Measurements from ENCODE around the gene IL37. TPM values are rescaled to one million over a fixed set of nuclear protein-coding genes. Genes with fewer than 3 reads are reported as not detected.

IL37 gene
- total RNA-seq, 1 donor from 2014 or later, result not detected

GRCh38 chr2:112940859-112941625 is 30.1 kb downstream of the IL37 start:
- no peak for TF ChIP-seq CTCF (IDR thresholded peaks at IDR 0.05)
- no peak overlapping the region for H3K27ac Mint-ChIP-seq (ENCODE audit: unreplicated experiment)
- DNase-seq (ENCODE audit: extremely low spot score, unreplicated experiment), result no peak
- peaks cover 27% of the 10 kb centered on the region for H3K27me3 Mint-ChIP-seq (ENCODE audit: unreplicated experiment)
- peaks cover 5% of the 10 kb centered on the region for H3K9me3 Mint-ChIP-seq (ENCODE audit: unreplicated experiment)
- no peak overlapping the region for H3K4me3 Mint-ChIP-seq (ENCODE audit: unreplicated experiment)
- peaks cover 2% of the 10 kb centered on the region for H3K4me1 Mint-ChIP-seq (ENCODE audit: unreplicated experiment)
- H3K36me3 Mint-ChIP-seq (ENCODE audit: unreplicated experiment), result no peaks in the 10 kb centered on the region

GRCh38 chr2:112941753-112942653 is 31.0 kb downstream of the IL37 start:
- DNase-seq (ENCODE audit: extremely low spot score, unreplicated experiment), result peak; percentile 92
- H3K27me3 Mint-ChIP-seq (ENCODE audit: unreplicated experiment), result peaks cover 27% of the 10 kb centered on the region
- TF ChIP-seq CTCF (IDR thresholded peaks at IDR 0.05), result peak; percentile 98
- no peaks in the 10 kb centered on the region for H3K4me1 Mint-ChIP-seq (ENCODE audit: unreplicated experiment)
- H3K36me3 Mint-ChIP-seq (ENCODE audit: unreplicated experiment), result no peaks in the 10 kb centered on the region
- peaks cover 5% of the 10 kb centered on the region for H3K9me3 Mint-ChIP-seq (ENCODE audit: unreplicated experiment)
- H3K27ac Mint-ChIP-seq (ENCODE audit: unreplicated experiment), result no peak overlapping the region
- H3K4me3 Mint-ChIP-seq (ENCODE audit: unreplicated experiment), result no peak overlapping the region

DNA sequence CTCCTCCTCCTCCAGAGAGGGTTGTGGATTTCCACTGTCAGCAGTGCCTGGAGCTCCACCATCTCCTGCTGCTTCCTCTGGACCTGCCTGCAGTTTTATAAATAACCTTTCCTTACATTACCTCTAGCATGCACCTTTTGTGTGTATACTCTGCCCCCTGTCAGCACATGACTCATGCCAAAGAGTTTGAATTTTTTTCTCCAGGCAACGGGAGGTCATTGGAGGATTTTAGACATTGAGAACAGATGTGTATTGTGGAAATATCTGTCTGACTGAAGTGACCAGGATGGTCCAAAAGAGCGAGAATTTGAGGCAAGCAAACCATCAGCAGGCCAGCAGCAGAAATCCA is 31.7 kb downstream of the IL37 start:
- H3K4me3 Mint-ChIP-seq (ENCODE audit: unreplicated experiment), result no peak overlapping the region
- H3K4me1 Mint-ChIP-seq (ENCODE audit: unreplicated experiment), result no peaks in the 10 kb centered on the region
- peaks cover 5% of the 10 kb centered on the region for H3K9me3 Mint-ChIP-seq (ENCODE audit: unreplicated experiment)
- TF ChIP-seq CTCF (IDR thresholded peaks at IDR 0.05), result no peak
- H3K36me3 Mint-ChIP-seq (ENCODE audit: unreplicated experiment), result no peaks in the 10 kb centered on the region
- peaks cover 22% of the 10 kb centered on the region for H3K27me3 Mint-ChIP-seq (ENCODE audit: unreplicated experiment)
- no peak overlapping the region for H3K27ac Mint-ChIP-seq (ENCODE audit: unreplicated experiment)
- DNase-seq (ENCODE audit: extremely low spot score, unreplicated experiment), result no peak

GRCh38 chr2:112944971-112945370 is 34.0 kb downstream of the IL37 start:
- no peak for TF ChIP-seq CTCF (IDR thresholded peaks at IDR 0.05)
- Mint-ChIP-seq H3K27ac (ENCODE audit: unreplicated experiment) (no peak overlapping the region), H3K4me3 (ENCODE audit: unreplicated experiment) (no peak overlapping the region), H3K9me3 (ENCODE audit: unreplicated experiment) (peaks cover 5% of the 10 kb centered on the region), H3K27me3 (ENCODE audit: unreplicated experiment) (peaks cover 16% of the 10 kb centered on the region), H3K36me3 (ENCODE audit: unreplicated experiment) (no peaks in the 10 kb centered on the region), H3K4me1 (ENCODE audit: unreplicated experiment) (no peaks in the 10 kb centered on the region)
- no peak for DNase-seq (ENCODE audit: extremely low spot score, unreplicated experiment)

DNA sequence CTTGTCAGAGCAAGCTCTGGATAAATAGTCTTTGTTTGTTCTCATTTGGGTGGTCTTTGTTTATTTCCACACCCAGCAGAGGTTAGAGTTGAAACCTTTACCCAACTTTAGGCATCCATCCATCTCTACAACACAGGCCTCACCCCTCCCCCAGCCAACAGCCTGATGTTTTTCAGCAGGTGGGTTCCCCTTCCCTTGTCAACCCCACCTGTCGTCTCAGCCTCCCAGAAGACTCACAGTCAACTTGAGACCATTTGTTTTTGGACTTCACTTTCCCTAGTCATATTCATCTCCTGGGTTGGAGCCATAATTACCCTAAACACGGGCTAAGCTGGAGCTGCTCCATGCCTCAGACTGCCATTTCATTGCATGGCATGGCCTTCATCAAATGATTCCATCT is 35.1 kb downstream of the IL37 start:
- Mint-ChIP-seq H3K27ac (ENCODE audit: unreplicated experiment) (no peak overlapping the region), H3K27me3 (ENCODE audit: unreplicated experiment) (peaks cover 25% of the 10 kb centered on the region), H3K4me3 (ENCODE audit: unreplicated experiment) (no peak overlapping the region), H3K36me3 (ENCODE audit: unreplicated experiment) (no peaks in the 10 kb centered on the region), H3K4me1 (ENCODE audit: unreplicated experiment) (no peaks in the 10 kb centered on the region), H3K9me3 (ENCODE audit: unreplicated experiment) (peaks cover 5% of the 10 kb centered on the region)
- TF ChIP-seq CTCF (IDR thresholded peaks at IDR 0.05), result no peak
- no peak for DNase-seq (ENCODE audit: extremely low spot score, unreplicated experiment)
